ENCODE data around the gene ACAT2.

- no peak for TF ChIP-seq ZNF274 (IDR thresholded peaks at IDR 0.05; ENCODE audit: low read depth, low read length)
- TF ChIP-seq YY1 (IDR thresholded peaks at IDR 0.05; ENCODE audit: insufficient read depth, insufficient read length): no peak
- no peak for TF ChIP-seq SUZ12 (IDR thresholded peaks at IDR 0.05; ENCODE audit: extremely low read depth, insufficient read depth, insufficient read length)
These were observed 47.9 kb upstream of the ACAT2 start for GRCh38 chr6:159713984-159714383.
